Stomach smooth muscle (tissue), 2 donors: ENCODE measurements around the gene LRMDA.

ENCODE experiments used
- H3K27ac ChIP-seq: one replicate; pipeline ENCODE4 v1.7.0; 2013; ENCODE audit warnings: mild to moderate bottlenecking, low read length, inconsistent platforms
- H3K27me3 ChIP-seq, 2 donors: one replicate each; pipeline ENCODE4 v1.7.0; 2013; ENCODE audit warnings: low read length in 2 of 2; ENCODE audit not compliant: insufficient read depth in 2 of 2, control insufficient read depth in 1 of 2
- H3K36me3 ChIP-seq, 2 donors: one replicate each; pipeline ENCODE4 v1.7.0; 2013; ENCODE audit warnings: low read length in 2 of 2; ENCODE audit not compliant: control insufficient read depth in 2 of 2, insufficient read depth in 2 of 2
- H3K4me1 ChIP-seq: one replicate; pipeline ENCODE4 v1.7.0; 2013; ENCODE audit warnings: low read length; ENCODE audit not compliant: control insufficient read depth, insufficient read depth
- H3K4me3 ChIP-seq, 2 donors: one replicate each; pipeline ENCODE4 v1.7.0; 2013; ENCODE audit warnings: low read length in 2 of 2
- H3K9ac ChIP-seq, 2 donors: one replicate each; pipeline ENCODE4 v1.7.0; 2013; ENCODE audit warnings: low read length in 2 of 2, mild to moderate bottlenecking in 1 of 2
- H3K9me3 ChIP-seq, 2 donors: one replicate each; pipeline ENCODE4 v1.7.0; 2013; ENCODE audit warnings: low read length in 2 of 2; ENCODE audit not compliant: control insufficient read depth in 2 of 2
- donor health status: healthy.
- donor health status: Pancreatic carcinoma.

Gene LRMDA

GRCh38 chr10:76436401-76436811 lies 1005.0 kb downstream of the LRMDA start:
- Histone ChIP-seq H3K27me3 (no peaks in the 10 kb centered on the region), H3K4me3 (no peak overlapping the region), H3K27ac (no peak overlapping the region)

GRCh38 chr10:76436981-76437380 lies 1005.6 kb downstream of the LRMDA start:
- no peaks in the 10 kb centered on the region for H3K9me3 ChIP-seq
- no peak overlapping the region for H3K4me3 ChIP-seq
- H3K27ac ChIP-seq: no peak overlapping the region
- H3K9ac ChIP-seq: no peak overlapping the region
- H3K27me3 ChIP-seq: no peaks in the 10 kb centered on the region
- H3K36me3 ChIP-seq: no peaks in the 10 kb centered on the region
- peaks cover 16% of the 10 kb centered on the region for H3K4me1 ChIP-seq

More at GRCh38 chr10:76436401-76436811, 1005.0 kb downstream of the LRMDA start:
- no peaks in the 10 kb centered on the region for H3K36me3 ChIP-seq
- peaks cover 16% of the 10 kb centered on the region for H3K4me1 ChIP-seq
- no peak overlapping the region for H3K9ac ChIP-seq
- H3K9me3 ChIP-seq: no peaks in the 10 kb centered on the region

GRCh38 chr10:76440426-76440825 lies 1009.0 kb downstream of the LRMDA start:
- H3K27ac ChIP-seq: no peak overlapping the region
- no peak overlapping the region for H3K9ac ChIP-seq
- no peak overlapping the region for H3K4me3 ChIP-seq
- H3K36me3 ChIP-seq: no peaks in the 10 kb centered on the region
- H3K9me3 ChIP-seq: no peaks in the 10 kb centered on the region
- peaks cover 7% of the 10 kb centered on the region for H3K4me1 ChIP-seq
- no peaks in the 10 kb centered on the region for H3K27me3 ChIP-seq

- H3K4me1 ChIP-seq: no peaks in the 10 kb centered on the region
Measured at GRCh38 chr10:76442113-76442512, 1010.7 kb downstream of the LRMDA start.

GRCh38 chr10:76444034-76444800 lies 1012.8 kb downstream of the LRMDA start:
- Histone ChIP-seq H3K4me3 (no peak overlapping the region), H3K27ac (peak overlapping the region; percentile 6), H3K27me3 (no peaks in the 10 kb centered on the region), H3K9ac (no peak overlapping the region), H3K9me3 (no peaks in the 10 kb centered on the region), H3K36me3 (no peaks in the 10 kb centered on the region), H3K4me1 (no peaks in the 10 kb centered on the region)

More at GRCh38 chr10:76442113-76442512, 1010.7 kb downstream of the LRMDA start:
- no peak overlapping the region for H3K4me3 ChIP-seq
- H3K9ac ChIP-seq: no peak overlapping the region
- H3K9me3 ChIP-seq: no peaks in the 10 kb centered on the region
- no peak overlapping the region for H3K27ac ChIP-seq
- H3K27me3 ChIP-seq: no peaks in the 10 kb centered on the region
- no peaks in the 10 kb centered on the region for H3K36me3 ChIP-seq

GRCh38 chr10:76447578-76447977 lies 1016.2 kb downstream of the LRMDA start:
- Histone ChIP-seq H3K9ac (no peak overlapping the region), H3K4me3 (no peak overlapping the region), H3K9me3 (no peaks in the 10 kb centered on the region), H3K27me3 (no peaks in the 10 kb centered on the region), H3K27ac (no peak overlapping the region), H3K4me1 (no peaks in the 10 kb centered on the region), H3K36me3 (no peaks in the 10 kb centered on the region)

GRCh38 chr10:76451911-76452310 lies 1020.5 kb downstream of the LRMDA start:
- no peaks in the 10 kb centered on the region for H3K36me3 ChIP-seq
- no peak overlapping the region for H3K9ac ChIP-seq
- H3K27me3 ChIP-seq: no peaks in the 10 kb centered on the region
- H3K9me3 ChIP-seq: no peaks in the 10 kb centered on the region
- peaks cover 2% of the 10 kb centered on the region for H3K4me1 ChIP-seq
- H3K4me3 ChIP-seq: no peak overlapping the region
- H3K27ac ChIP-seq: no peak overlapping the region

- no peak overlapping the region for H3K9ac ChIP-seq
- no peaks in the 10 kb centered on the region for H3K27me3 ChIP-seq
- H3K9me3 ChIP-seq: no peaks in the 10 kb centered on the region
- H3K4me3 ChIP-seq: no peak overlapping the region
- no peak overlapping the region for H3K27ac ChIP-seq
- H3K4me1 ChIP-seq: peaks cover 3% of the 10 kb centered on the region
- no peaks in the 10 kb centered on the region for H3K36me3 ChIP-seq
Measured at GRCh38 chr10:76453332-76453731, 1021.9 kb downstream of the LRMDA start.

- Histone ChIP-seq H3K9ac (no peak overlapping the region), H3K27me3 (no peaks in the 10 kb centered on the region), H3K4me1 (peaks cover 8% of the 10 kb centered on the region), H3K4me3 (no peak overlapping the region), H3K27ac (no peak overlapping the region), H3K9me3 (no peaks in the 10 kb centered on the region), H3K36me3 (no peaks in the 10 kb centered on the region)
Measured at GRCh38 chr10:76453997-76454396, 1022.6 kb downstream of the LRMDA start.

GRCh38 chr10:76454506-76455140 lies 1023.2 kb downstream of the LRMDA start:
- Histone ChIP-seq H3K4me1 (peaks cover 14% of the 10 kb centered on the region), H3K27ac (no peak overlapping the region)

GRCh38 chr10:76456197-76456596 lies 1024.8 kb downstream of the LRMDA start:
- peaks cover 22% of the 10 kb centered on the region for H3K4me1 ChIP-seq
- H3K9ac ChIP-seq: no peak overlapping the region
- no peaks in the 10 kb centered on the region for H3K9me3 ChIP-seq
- H3K27me3 ChIP-seq: no peaks in the 10 kb centered on the region
- H3K27ac ChIP-seq: no peak overlapping the region
- H3K36me3 ChIP-seq: no peaks in the 10 kb centered on the region
- no peak overlapping the region for H3K4me3 ChIP-seq

More at GRCh38 chr10:76454506-76455140, 1023.2 kb downstream of the LRMDA start:
- H3K9me3 ChIP-seq: no peaks in the 10 kb centered on the region
- no peak overlapping the region for H3K9ac ChIP-seq
- H3K27me3 ChIP-seq: no peaks in the 10 kb centered on the region
- no peaks in the 10 kb centered on the region for H3K36me3 ChIP-seq
- H3K4me3 ChIP-seq: no peak overlapping the region
